Mammary epithelial cell (primary cell): ENCODE data around the gene SPATA46.

Experiments
- EZH2 ChIP-seq: IDR thresholded peaks from 2 replicates; pipeline ENCODE4 v1.6.1; 2012; ENCODE audit warnings: low read length, inconsistent platforms, borderline replicate concordance
- TF ChIP-seq, protein P1 (sequence below), 2 donors: IDR thresholded peaks in 1 of 2; conservative IDR thresholded peaks in 1 of 2; 2 replicates each; pipeline ENCODE4 v1.5.1; 2011 to 2012; ENCODE audit warnings: inconsistent platforms in 2 of 2, low read length in 2 of 2, mild to moderate bottlenecking in 2 of 2, control low read depth in 1 of 2, low read depth in 1 of 2; ENCODE audit not compliant: insufficient read depth in 1 of 2; ENCODE audit errors: extremely low read depth in 1 of 2

DNA sequence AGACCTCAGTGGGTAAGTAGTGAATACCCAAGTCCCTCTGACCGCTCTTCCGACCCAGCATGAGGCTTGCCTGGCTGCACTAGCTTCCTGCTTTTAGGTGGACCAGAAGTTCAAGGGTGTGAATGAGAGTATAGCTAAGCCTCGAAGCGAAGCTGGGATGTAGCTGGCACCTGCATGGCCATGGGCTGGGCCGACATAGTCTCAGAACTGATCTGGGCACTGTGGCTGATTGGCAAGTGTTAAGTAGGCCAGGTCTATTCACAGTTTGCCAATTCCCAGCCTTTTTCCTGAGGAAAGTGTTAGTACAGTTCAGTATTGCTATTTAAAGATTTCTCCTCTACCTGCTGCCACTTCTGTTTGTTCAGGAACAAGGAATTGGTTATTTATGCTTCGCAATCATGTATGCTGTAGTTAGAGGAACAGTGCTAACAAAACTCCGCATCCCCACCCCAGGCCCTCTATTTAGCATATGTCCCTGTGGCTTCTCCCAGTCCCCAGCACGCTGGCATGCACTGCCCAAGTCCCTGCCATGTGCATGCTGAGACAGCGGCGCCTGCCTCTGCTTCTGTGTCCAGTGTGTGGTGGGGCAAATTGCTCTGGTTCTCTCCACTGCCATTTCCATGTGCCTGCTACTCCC, 16.3 kb downstream of the SPATA46 start:
- TF ChIP-seq, protein P1, sequence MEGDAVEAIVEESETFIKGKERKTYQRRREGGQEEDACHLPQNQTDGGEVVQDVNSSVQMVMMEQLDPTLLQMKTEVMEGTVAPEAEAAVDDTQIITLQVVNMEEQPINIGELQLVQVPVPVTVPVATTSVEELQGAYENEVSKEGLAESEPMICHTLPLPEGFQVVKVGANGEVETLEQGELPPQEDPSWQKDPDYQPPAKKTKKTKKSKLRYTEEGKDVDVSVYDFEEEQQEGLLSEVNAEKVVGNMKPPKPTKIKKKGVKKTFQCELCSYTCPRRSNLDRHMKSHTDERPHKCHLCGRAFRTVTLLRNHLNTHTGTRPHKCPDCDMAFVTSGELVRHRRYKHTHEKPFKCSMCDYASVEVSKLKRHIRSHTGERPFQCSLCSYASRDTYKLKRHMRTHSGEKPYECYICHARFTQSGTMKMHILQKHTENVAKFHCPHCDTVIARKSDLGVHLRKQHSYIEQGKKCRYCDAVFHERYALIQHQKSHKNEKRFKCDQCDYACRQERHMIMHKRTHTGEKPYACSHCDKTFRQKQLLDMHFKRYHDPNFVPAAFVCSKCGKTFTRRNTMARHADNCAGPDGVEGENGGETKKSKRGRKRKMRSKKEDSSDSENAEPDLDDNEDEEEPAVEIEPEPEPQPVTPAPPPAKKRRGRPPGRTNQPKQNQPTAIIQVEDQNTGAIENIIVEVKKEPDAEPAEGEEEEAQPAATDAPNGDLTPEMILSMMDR (conservative IDR thresholded peaks at IDR 0.05 in 1 of 2, IDR thresholded peaks at IDR 0.05 in 1 of 2; ENCODE audit: extremely low read depth in 1 of 2, insufficient read depth in 1 of 2, low read depth in 1 of 2, low read length in 2 of 2), result no peak
- no peak for TF ChIP-seq EZH2
